SK-N-SH (cell line): Measurements from ENCODE around the gene SLC23A3. TPM values are rescaled to one million over a fixed set of nuclear protein-coding genes. Genes with fewer than 3 reads are reported as not detected.

Source experiments
- CHD2 ChIP-seq: fragments of 150-350 bp; IDR thresholded peaks from 2 replicates; pipeline ENCODE4 v1.6.1; 2018; ENCODE audit warnings: low read length; ENCODE audit not compliant: partially characterized antibody
- EZH2phosphoT487 ChIP-seq: fragments of 200-600 bp; sonication (generic); IDR thresholded peaks from 2 replicates; pipeline ENCODE4 v1.6.1; 2017; ENCODE audit warnings: low read depth, mixed run types, mild to moderate bottlenecking, antibody characterized with exemption, moderate library complexity, borderline replicate concordance
- GABPA ChIP-seq: IDR thresholded peaks from 2 replicates; pipeline ENCODE4 v1.4.0; 2012; ENCODE audit warnings: low read depth, mild to moderate bottlenecking
- GATA2 ChIP-seq: sonication (generic); formaldehyde crosslinking; IDR thresholded peaks from 2 replicates; pipeline ENCODE4 v1.5.0; 2020; ENCODE audit warnings: mild to moderate bottlenecking, missing genetic modification reagents
- MEF2A ChIP-seq: IDR thresholded peaks from 2 replicates; pipeline ENCODE4 v1.4.0; 2012; ENCODE audit warnings: low read depth, borderline replicate concordance
- MXI1 ChIP-seq: IDR thresholded peaks from 2 replicates; pipeline ENCODE4 v1.6.1; 2012; ENCODE audit warnings: mild to moderate bottlenecking, low read depth, low read length, improper control_type of control experiment
- RAD21 ChIP-seq: IDR thresholded peaks from 2 replicates; pipeline ENCODE4 v1.6.1; 2012; ENCODE audit warnings: mild to moderate bottlenecking, low read length
- RCOR1 ChIP-seq: fragments of 150-350 bp; IDR thresholded peaks from 2 replicates; pipeline ENCODE4 v1.6.1; 2017; ENCODE audit warnings: antibody characterized with exemption, low read length
- SMC3 ChIP-seq: IDR thresholded peaks from 2 replicates; pipeline ENCODE4 v1.6.1; 2012; ENCODE audit warnings: low read depth, low read length, improper control_type of control experiment
- TAF1 ChIP-seq: IDR thresholded peaks from 2 replicates; pipeline ENCODE4 v1.6.1; 2012; ENCODE audit warnings: low read depth, mild to moderate bottlenecking, low read length, moderate library complexity, borderline replicate concordance
- TCF12 ChIP-seq: IDR thresholded peaks from 2 replicates; pipeline ENCODE4 v1.4.0; 2012
- TEAD4 ChIP-seq: IDR thresholded peaks from 2 replicates; pipeline ENCODE4 v1.4.0; 2012; ENCODE audit warnings: mild to moderate bottlenecking, borderline replicate concordance; ENCODE audit not compliant: insufficient read depth
- USF2 ChIP-seq: fragments of 150-350 bp; IDR thresholded peaks from 2 replicates; pipeline ENCODE4 v1.6.1; 2017; ENCODE audit warnings: antibody characterized with exemption, low read length, low read depth, borderline replicate concordance
- ZBTB33 ChIP-seq: IDR thresholded peaks from 2 replicates; pipeline ENCODE4 v1.4.0; 2012; ENCODE audit warnings: low read depth, borderline replicate concordance
- polyA plus RNA-seq, 3 experiments: library from polyadenylated mRNA; depleted of rRNA; stranded (reverse); fragments of >200 nt; gene quantifications; 2 replicates each; pipeline ENCODE4 v1.2.3, GENCODE V29; 2012
- TF ChIP-seq, protein P1 (sequence below): IDR thresholded peaks from 2 replicates; pipeline ENCODE4; 2012
- TF ChIP-seq, protein P2 (sequence below): fragments of 200-600 bp; sonication (generic); IDR thresholded peaks from 2 replicates; pipeline ENCODE4 v1.6.1; 2017; ENCODE audit warnings: antibody characterized with exemption, mild to moderate bottlenecking, moderate library complexity

SLC23A3 gene
- polyA plus RNA-seq, 1 of the 3 experiments (the other 2 are of a cell fraction): 2.1 TPM

DNA sequence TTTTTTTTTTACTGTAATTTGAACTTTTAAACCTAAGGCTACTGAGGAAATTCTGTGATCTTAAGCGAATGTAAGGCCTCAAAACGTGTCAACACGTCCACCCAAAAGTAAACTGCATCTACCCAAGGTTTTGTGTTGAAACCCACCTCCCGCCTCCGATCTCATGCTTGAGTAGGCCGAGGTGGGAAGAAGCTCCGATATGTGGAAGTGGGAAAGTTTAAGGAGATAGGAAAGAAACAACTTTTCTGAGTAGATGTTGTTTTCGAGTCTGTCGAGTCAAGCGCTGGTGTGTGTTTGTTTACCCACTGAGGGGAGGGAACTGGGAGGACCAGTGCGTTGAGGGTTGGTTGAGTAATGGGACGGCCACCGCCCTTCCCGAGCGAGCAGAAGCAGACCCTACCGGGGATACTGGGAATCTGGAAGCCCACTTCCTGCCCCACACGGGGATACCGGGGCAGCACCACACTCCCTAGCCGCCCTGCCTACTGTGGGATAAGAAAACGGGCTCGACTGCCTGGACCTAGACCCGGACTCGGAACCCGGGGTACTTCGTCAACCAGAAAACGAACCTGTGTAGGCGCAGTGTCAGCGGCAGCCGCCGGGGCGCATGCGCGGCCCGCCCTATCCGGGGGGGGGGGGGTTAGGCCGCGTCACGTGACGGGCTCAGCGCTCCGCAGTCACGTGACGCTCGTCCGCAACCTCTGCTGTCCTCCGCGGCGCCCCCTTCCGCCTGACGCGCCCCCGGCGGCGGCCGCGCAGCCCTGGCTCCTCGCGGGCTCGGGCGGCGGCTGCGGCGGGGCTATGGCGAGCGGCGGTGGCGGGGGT lies 7.9 kb upstream of the SLC23A3 start, which contains the start of gene RETREG2 (continued):
- TF ChIP-seq GATA2 (CRISPR knock-in tag) (no peak), SMC3 (no peak), CHD2 (no peak), RAD21 (no peak), EZH2phosphoT487 (no peak), TCF12 (no peak), MEF2A (no peak), MXI1 (no peak; the same call in none of the 2 replicates), TAF1 (peak; percentile 62; the same call in 1 of the 2 replicates), USF2 (peak; percentile 97), RCOR1 (peak; percentile 57), GABPA (peak; percentile 68), TEAD4 (no peak), ZBTB33 (no peak)
- TF ChIP-seq, protein P1, sequence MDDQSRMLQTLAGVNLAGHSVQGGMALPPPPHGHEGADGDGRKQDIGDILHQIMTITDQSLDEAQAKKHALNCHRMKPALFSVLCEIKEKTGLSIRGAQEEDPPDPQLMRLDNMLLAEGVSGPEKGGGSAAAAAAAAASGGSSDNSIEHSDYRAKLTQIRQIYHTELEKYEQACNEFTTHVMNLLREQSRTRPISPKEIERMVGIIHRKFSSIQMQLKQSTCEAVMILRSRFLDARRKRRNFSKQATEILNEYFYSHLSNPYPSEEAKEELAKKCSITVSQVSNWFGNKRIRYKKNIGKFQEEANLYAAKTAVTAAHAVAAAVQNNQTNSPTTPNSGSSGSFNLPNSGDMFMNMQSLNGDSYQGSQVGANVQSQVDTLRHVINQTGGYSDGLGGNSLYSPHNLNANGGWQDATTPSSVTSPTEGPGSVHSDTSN: peak; percentile 28; the same call in 1 of the 2 replicates
- TF ChIP-seq, protein P2, sequence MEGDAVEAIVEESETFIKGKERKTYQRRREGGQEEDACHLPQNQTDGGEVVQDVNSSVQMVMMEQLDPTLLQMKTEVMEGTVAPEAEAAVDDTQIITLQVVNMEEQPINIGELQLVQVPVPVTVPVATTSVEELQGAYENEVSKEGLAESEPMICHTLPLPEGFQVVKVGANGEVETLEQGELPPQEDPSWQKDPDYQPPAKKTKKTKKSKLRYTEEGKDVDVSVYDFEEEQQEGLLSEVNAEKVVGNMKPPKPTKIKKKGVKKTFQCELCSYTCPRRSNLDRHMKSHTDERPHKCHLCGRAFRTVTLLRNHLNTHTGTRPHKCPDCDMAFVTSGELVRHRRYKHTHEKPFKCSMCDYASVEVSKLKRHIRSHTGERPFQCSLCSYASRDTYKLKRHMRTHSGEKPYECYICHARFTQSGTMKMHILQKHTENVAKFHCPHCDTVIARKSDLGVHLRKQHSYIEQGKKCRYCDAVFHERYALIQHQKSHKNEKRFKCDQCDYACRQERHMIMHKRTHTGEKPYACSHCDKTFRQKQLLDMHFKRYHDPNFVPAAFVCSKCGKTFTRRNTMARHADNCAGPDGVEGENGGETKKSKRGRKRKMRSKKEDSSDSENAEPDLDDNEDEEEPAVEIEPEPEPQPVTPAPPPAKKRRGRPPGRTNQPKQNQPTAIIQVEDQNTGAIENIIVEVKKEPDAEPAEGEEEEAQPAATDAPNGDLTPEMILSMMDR: peak; percentile 39
